HEK293 (cell line): ENCODE measurements around the gene IL17C.

Source experiments
- CTCF ChIA-PET: fragments of 350-600 bp; formaldehyde crosslinking; extraction: SDS; loops from one replicate; lab custom pipeline; 2021; ENCODE audit warnings: antibody characterized with exemption; lab: Yijun Ruan, JAX
- POLR2A ChIA-PET: fragments of 300-600 bp; formaldehyde crosslinking; extraction: SDS; loops from one replicate; lab custom pipeline; 2020; ENCODE audit warnings: antibody characterized with exemption, inconsistent platforms; lab: Yijun Ruan, JAX
- H3K27ac ChIP-seq: fragments of 200-500 bp; sonication (Bioruptor generic); 2 replicates; pipeline ENCODE4 v1.5.1; 2014; ENCODE audit warnings: low read depth, low read length, control low read depth, inconsistent platforms; ENCODE audit errors: extremely low read depth
- H3K36me3 ChIP-seq, 2 experiments: fragments of 200-500 bp in 1 of 2; sonication (Bioruptor generic) in 1 of 2; 1 replicate in 1 of 2; 2 replicates in 1 of 2; pipeline ENCODE4 v1.5.1; 2014 to 2017; ENCODE audit warnings: inconsistent platforms in 2 of 2, low read length in 2 of 2; ENCODE audit not compliant: control insufficient read depth in 2 of 2, insufficient read depth in 1 of 2
- H3K4me1 ChIP-seq: fragments of 200-500 bp; sonication (Bioruptor generic); 2 replicates; pipeline ENCODE4 v1.5.1; 2014; ENCODE audit warnings: mild to moderate bottlenecking, low read length, inconsistent platforms; ENCODE audit not compliant: control insufficient read depth, insufficient read depth
- H3K4me3 ChIP-seq: 2 replicates; pipeline ENCODE4 v1.5.1; 2011; ENCODE audit warnings: low read depth, mild to moderate bottlenecking, control low read depth, low read length, moderate library complexity
- H3K9me3 ChIP-seq: fragments of 200-500 bp; sonication (Bioruptor generic); 2 replicates; pipeline ENCODE4 v1.5.1; 2014; ENCODE audit warnings: low read depth, low read length, inconsistent platforms; ENCODE audit not compliant: control insufficient read depth, insufficient read depth
- ELK4 ChIP-seq: IDR thresholded peaks from 2 replicates; pipeline ENCODE4 v1.6.1; 2011; ENCODE audit warnings: mild to moderate bottlenecking, low read depth, low read length, borderline replicate concordance
- GLI2 ChIP-seq: fragments of 450-650 bp; formaldehyde crosslinking; IDR thresholded peaks from 2 replicates; pipeline ENCODE4; 2017; ENCODE audit warnings: missing biosample characterization, missing genetic modification characterization, low read depth, borderline replicate concordance
- KLF8 ChIP-seq: fragments of 450-650 bp; formaldehyde crosslinking; IDR thresholded peaks from 2 replicates; pipeline ENCODE4 v1.5.1; 2016; ENCODE audit warnings: missing biosample characterization, missing genetic modification characterization
- MZF1 ChIP-seq: fragments of 450-650 bp; formaldehyde crosslinking; IDR thresholded peaks from 2 replicates; pipeline ENCODE4 v1.5.1; 2017; ENCODE audit warnings: missing biosample characterization, missing genetic modification characterization, borderline replicate concordance
- TCF7L2 ChIP-seq: IDR thresholded peaks from 2 replicates; pipeline ENCODE4 v1.6.1; 2011; ENCODE audit warnings: low read depth, mild to moderate bottlenecking, inconsistent platforms, low read length, moderate library complexity, borderline replicate concordance
- ZBTB26 ChIP-seq: fragments of 450-650 bp; formaldehyde crosslinking; optimal IDR thresholded peaks from 2 replicates; pipeline ENCODE3; 2016; ENCODE audit warnings: missing biosample characterization, mild to moderate bottlenecking, missing genetic modification characterization
- ZBTB48 ChIP-seq: fragments of 450-650 bp; formaldehyde crosslinking; IDR thresholded peaks from 2 replicates; pipeline ENCODE4 v1.5.1; 2016; ENCODE audit warnings: missing biosample characterization, missing genetic modification characterization
- ZBTB8A ChIP-seq: fragments of 450-650 bp; formaldehyde crosslinking; IDR thresholded peaks from 2 replicates; pipeline ENCODE4 v1.5.1; 2016; ENCODE audit warnings: missing biosample characterization, missing genetic modification characterization
- ZIC2 ChIP-seq: fragments of 450-650 bp; formaldehyde crosslinking; IDR thresholded peaks from 2 replicates; pipeline ENCODE4 v1.5.1; 2016; ENCODE audit warnings: missing biosample characterization, missing genetic modification characterization
- ZNF10 ChIP-seq: fragments of 450-650 bp; formaldehyde crosslinking; IDR thresholded peaks from 2 replicates; pipeline ENCODE4 v1.5.1; 2017; ENCODE audit warnings: missing biosample characterization, missing genetic modification characterization
- ZNF114 ChIP-seq: fragments of 450-650 bp; formaldehyde crosslinking; IDR thresholded peaks from 2 replicates; pipeline ENCODE4 v1.5.0; 2017; ENCODE audit warnings: missing biosample characterization, missing genetic modification characterization
- ZNF133 ChIP-seq: fragments of 450-650 bp; formaldehyde crosslinking; IDR thresholded peaks from 2 replicates; pipeline ENCODE4 v1.5.1; 2016; ENCODE audit warnings: missing biosample characterization, missing genetic modification characterization
- ZNF155 ChIP-seq: fragments of 450-650 bp; formaldehyde crosslinking; IDR thresholded peaks from 2 replicates; pipeline ENCODE4 v1.5.1; 2016; ENCODE audit warnings: missing biosample characterization, missing genetic modification characterization
- ZNF18 ChIP-seq: fragments of 450-650 bp; formaldehyde crosslinking; IDR thresholded peaks from 2 replicates; pipeline ENCODE4 v1.5.1; 2016; ENCODE audit warnings: missing biosample characterization, missing genetic modification characterization
- ZNF19 ChIP-seq: fragments of 450-650 bp; formaldehyde crosslinking; IDR thresholded peaks from 2 replicates; pipeline ENCODE4; 2016; ENCODE audit warnings: missing biosample characterization, missing genetic modification characterization, low read depth
- ZNF223 ChIP-seq: fragments of 450-650 bp; formaldehyde crosslinking; IDR thresholded peaks from 2 replicates; pipeline ENCODE4 v1.5.1; 2016; ENCODE audit warnings: missing biosample characterization, missing genetic modification characterization
- ZNF239 ChIP-seq: fragments of 450-650 bp; formaldehyde crosslinking; IDR thresholded peaks from 2 replicates; pipeline ENCODE4 v1.5.1; 2016; ENCODE audit warnings: missing biosample characterization, missing genetic modification characterization
- ZNF302 ChIP-seq: fragments of 450-650 bp; formaldehyde crosslinking; IDR thresholded peaks from 2 replicates; pipeline ENCODE4 v1.5.1; 2016; ENCODE audit warnings: missing biosample characterization, missing genetic modification characterization, low read depth
- ZNF366 ChIP-seq: fragments of 450-650 bp; formaldehyde crosslinking; conservative IDR thresholded peaks from 2 replicates; pipeline ENCODE4 v1.5.1; 2016; ENCODE audit warnings: missing biosample characterization, missing genetic modification characterization
- ZNF394 ChIP-seq: fragments of 450-650 bp; formaldehyde crosslinking; IDR thresholded peaks from 2 replicates; pipeline ENCODE4 v1.5.1; 2016; ENCODE audit warnings: missing biosample characterization, missing genetic modification characterization, mild to moderate bottlenecking, moderate library complexity, borderline replicate concordance
- ZNF560 ChIP-seq: fragments of 450-650 bp; formaldehyde crosslinking; IDR thresholded peaks from 2 replicates; pipeline ENCODE4 v1.5.1; 2017; ENCODE audit warnings: missing biosample characterization, missing genetic modification characterization, borderline replicate concordance
- ZNF585B ChIP-seq: fragments of 450-650 bp; formaldehyde crosslinking; IDR thresholded peaks from 2 replicates; pipeline ENCODE4 v1.5.1; 2016; ENCODE audit warnings: missing biosample characterization, missing genetic modification characterization
- ZNF626 ChIP-seq: fragments of 450-650 bp; sonication (Bioruptor Pico); formaldehyde crosslinking; IDR thresholded peaks from 2 replicates; pipeline ENCODE4 v1.5.1; 2018; ENCODE audit warnings: missing biosample characterization, missing genetic modification characterization, inconsistent platforms
- ZNF639 ChIP-seq: fragments of 450-650 bp; formaldehyde crosslinking; IDR thresholded peaks from 2 replicates; pipeline ENCODE4 v1.5.1; 2016; ENCODE audit warnings: missing biosample characterization, missing genetic modification characterization
- ZNF660 ChIP-seq: fragments of 450-650 bp; IDR thresholded peaks from 2 replicates; pipeline ENCODE4 v1.5.1; 2018; ENCODE audit warnings: missing biosample characterization, mild to moderate bottlenecking, missing genetic modification characterization
- ZNF677 ChIP-seq: fragments of 450-650 bp; IDR thresholded peaks from 2 replicates; pipeline ENCODE4 v1.5.0; 2018; ENCODE audit warnings: missing biosample characterization, mild to moderate bottlenecking, missing genetic modification characterization, moderate library complexity
- ZSCAN23 ChIP-seq: fragments of 450-650 bp; formaldehyde crosslinking; IDR thresholded peaks from 2 replicates; pipeline ENCODE4 v1.5.1; 2016; ENCODE audit warnings: missing biosample characterization, missing genetic modification characterization
- TF ChIP-seq, protein P1 (sequence below): fragments of 450-650 bp; formaldehyde crosslinking; IDR thresholded peaks from 2 replicates; pipeline ENCODE4 v1.5.1; 2016; ENCODE audit warnings: missing biosample characterization, missing genetic modification characterization

IL17C gene

GRCh38 chr16:88630941-88631340 is 7.4 kb upstream of the IL17C start:
- ChIA-PET POLR2A (no interaction called here), CTCF (interaction anchor here (0.8 kb wide), 1 partner anchor 19 kb away, joined by 3 read pairs; no protein-coding TSS in a partner anchor)
- Histone ChIP-seq H3K9me3 (no peaks in the 10 kb centered on the region), H3K36me3 (peaks cover 4 to 67% of the 10 kb centered on the region in 2 experiments; a peak in 2 of 3 replicates), H3K4me3 (no peak overlapping the region), H3K4me1 (no peaks in the 10 kb centered on the region), H3K27ac (no peak overlapping the region)
- TF ChIP-seq, protein P1, sequence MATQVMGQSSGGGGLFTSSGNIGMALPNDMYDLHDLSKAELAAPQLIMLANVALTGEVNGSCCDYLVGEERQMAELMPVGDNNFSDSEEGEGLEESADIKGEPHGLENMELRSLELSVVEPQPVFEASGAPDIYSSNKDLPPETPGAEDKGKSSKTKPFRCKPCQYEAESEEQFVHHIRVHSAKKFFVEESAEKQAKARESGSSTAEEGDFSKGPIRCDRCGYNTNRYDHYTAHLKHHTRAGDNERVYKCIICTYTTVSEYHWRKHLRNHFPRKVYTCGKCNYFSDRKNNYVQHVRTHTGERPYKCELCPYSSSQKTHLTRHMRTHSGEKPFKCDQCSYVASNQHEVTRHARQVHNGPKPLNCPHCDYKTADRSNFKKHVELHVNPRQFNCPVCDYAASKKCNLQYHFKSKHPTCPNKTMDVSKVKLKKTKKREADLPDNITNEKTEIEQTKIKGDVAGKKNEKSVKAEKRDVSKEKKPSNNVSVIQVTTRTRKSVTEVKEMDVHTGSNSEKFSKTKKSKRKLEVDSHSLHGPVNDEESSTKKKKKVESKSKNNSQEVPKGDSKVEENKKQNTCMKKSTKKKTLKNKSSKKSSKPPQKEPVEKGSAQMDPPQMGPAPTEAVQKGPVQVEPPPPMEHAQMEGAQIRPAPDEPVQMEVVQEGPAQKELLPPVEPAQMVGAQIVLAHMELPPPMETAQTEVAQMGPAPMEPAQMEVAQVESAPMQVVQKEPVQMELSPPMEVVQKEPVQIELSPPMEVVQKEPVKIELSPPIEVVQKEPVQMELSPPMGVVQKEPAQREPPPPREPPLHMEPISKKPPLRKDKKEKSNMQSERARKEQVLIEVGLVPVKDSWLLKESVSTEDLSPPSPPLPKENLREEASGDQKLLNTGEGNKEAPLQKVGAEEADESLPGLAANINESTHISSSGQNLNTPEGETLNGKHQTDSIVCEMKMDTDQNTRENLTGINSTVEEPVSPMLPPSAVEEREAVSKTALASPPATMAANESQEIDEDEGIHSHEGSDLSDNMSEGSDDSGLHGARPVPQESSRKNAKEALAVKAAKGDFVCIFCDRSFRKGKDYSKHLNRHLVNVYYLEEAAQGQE (tag by site-specific recombination): no peak
- TF ChIP-seq ZNF114 (tag by site-specific recombination) (no peak), ZSCAN23 (tag by site-specific recombination) (no peak), ZNF133 (no peak), ZNF10 (tag by site-specific recombination) (no peak), TCF7L2 (no peak), ZNF18 (no peak), ZNF677 (tag by site-specific recombination) (no peak), ELK4 (no peak), ZNF560 (no peak), ZNF394 (tag by site-specific recombination) (no peak), ZNF239 (tag by site-specific recombination) (no peak), ZNF366 (tag by site-specific recombination) (no peak)

GRCh38 chr16:88631384-88631783 is 7.0 kb upstream of the IL17C start:
- ChIA-PET POLR2A (no interaction called here), CTCF (interaction anchor here (0.8 to 2.6 kb wide), 2 partner anchors 12 to 19 kb away, joined by 3 to 15 read pairs; no protein-coding TSS in a partner anchor)
- Histone ChIP-seq H3K36me3 (peaks cover 4 to 64% of the 10 kb centered on the region in 2 experiments; a peak in 2 of 3 replicates), H3K4me3 (no peak overlapping the region), H3K27ac (no peak overlapping the region), H3K4me1 (no peaks in the 10 kb centered on the region), H3K9me3 (no peaks in the 10 kb centered on the region)
- TF ChIP-seq GLI2 (tag by site-specific recombination) (no peak), ZNF585B (tag by site-specific recombination) (no peak), ZNF155 (no peak), ZNF19 (no peak), ZBTB26 (tag by site-specific recombination) (no peak), MZF1 (tag by site-specific recombination) (no peak), ZIC2 (tag by site-specific recombination) (no peak), ZBTB48 (tag by site-specific recombination) (no peak), ZNF660 (tag by site-specific recombination) (no peak), KLF8 (no peak), ZNF639 (tag by site-specific recombination) (no peak), ZNF302 (tag by site-specific recombination) (no peak), ZBTB8A (tag by site-specific recombination) (no peak), ZNF626 (tag by site-specific recombination) (no peak), ZNF223 (tag by site-specific recombination) (no peak)
